OCI-LY7 (cell line): ENCODE results near the gene GNLY.

Experiments used
- EZH2phosphoT487 ChIP-seq: fragments of 200-600 bp; sonication (generic); IDR thresholded peaks from 2 replicates; pipeline ENCODE4 v1.6.1; 2018; ENCODE audit warnings: low read depth, borderline replicate concordance, mild to moderate bottlenecking, mixed run types, antibody characterized with exemption, low read length, moderate library complexity, mixed read lengths
- TF ChIP-seq, protein P1 (sequence below): fragments of 200-600 bp; sonication (generic); conservative IDR thresholded peaks from 2 replicates; pipeline ENCODE4 v1.5.1; 2014; ENCODE audit warnings: mild to moderate bottlenecking, antibody characterized with exemption, low read length, moderate library complexity, mixed read lengths

- TF ChIP-seq, protein P1, sequence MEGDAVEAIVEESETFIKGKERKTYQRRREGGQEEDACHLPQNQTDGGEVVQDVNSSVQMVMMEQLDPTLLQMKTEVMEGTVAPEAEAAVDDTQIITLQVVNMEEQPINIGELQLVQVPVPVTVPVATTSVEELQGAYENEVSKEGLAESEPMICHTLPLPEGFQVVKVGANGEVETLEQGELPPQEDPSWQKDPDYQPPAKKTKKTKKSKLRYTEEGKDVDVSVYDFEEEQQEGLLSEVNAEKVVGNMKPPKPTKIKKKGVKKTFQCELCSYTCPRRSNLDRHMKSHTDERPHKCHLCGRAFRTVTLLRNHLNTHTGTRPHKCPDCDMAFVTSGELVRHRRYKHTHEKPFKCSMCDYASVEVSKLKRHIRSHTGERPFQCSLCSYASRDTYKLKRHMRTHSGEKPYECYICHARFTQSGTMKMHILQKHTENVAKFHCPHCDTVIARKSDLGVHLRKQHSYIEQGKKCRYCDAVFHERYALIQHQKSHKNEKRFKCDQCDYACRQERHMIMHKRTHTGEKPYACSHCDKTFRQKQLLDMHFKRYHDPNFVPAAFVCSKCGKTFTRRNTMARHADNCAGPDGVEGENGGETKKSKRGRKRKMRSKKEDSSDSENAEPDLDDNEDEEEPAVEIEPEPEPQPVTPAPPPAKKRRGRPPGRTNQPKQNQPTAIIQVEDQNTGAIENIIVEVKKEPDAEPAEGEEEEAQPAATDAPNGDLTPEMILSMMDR, result no peak
- no peak for TF ChIP-seq EZH2phosphoT487
Measured at GRCh38 chr2:85698880-85699254, 4.7 kb downstream of the GNLY start.
